Naive thymus-derived CD4-positive, alpha-beta T cell (primary cell): ENCODE data around the gene SDC3. TPM values are rescaled to one million over a fixed set of nuclear protein-coding genes. Genes with fewer than 3 reads are reported as not detected.

ENCODE experiments used
- ATAC-seq: fragments of 150-1000 bp; cut with Tn5 transposase; 2 replicates; pipeline ENCODE4 v1.10.0; 2021; ENCODE audit warnings: mild to moderate bottlenecking, moderate library complexity
- CTCF ChIA-PET: fragments of 350-600 bp; sonication (Branson Sonifier 250); formaldehyde crosslinking; loops from one replicate; lab custom pipeline; 2021; ENCODE audit warnings: antibody characterized with exemption; lab: Charles Lee
- POLR2A ChIA-PET: fragments of 350-600 bp; sonication (Branson Sonifier 250); formaldehyde crosslinking; loops from one replicate; lab custom pipeline; 2021; ENCODE audit warnings: antibody characterized with exemption, inconsistent platforms; lab: Charles Lee
- DNase-seq, 9 donors: peaks; one replicate each; pipeline versions ENCODE4 v3.0.0 to v3.0.0-alpha.2; 2020 to 2022; ENCODE audit warnings: mixed read lengths in 1 of 9
- H3K27ac ChIP-seq: one replicate; pipeline ENCODE4 v1.7.0; 2013; ENCODE audit warnings: mild to moderate bottlenecking, low read depth, low read length, moderate library complexity
- H3K27me3 ChIP-seq, 2 donors: one replicate each; pipeline ENCODE4 v1.7.0; 2013; ENCODE audit warnings: low read length in 2 of 2, mild to moderate bottlenecking in 2 of 2, moderate library complexity in 2 of 2; ENCODE audit not compliant: control insufficient read depth in 2 of 2, insufficient read depth in 2 of 2
- H3K36me3 ChIP-seq, 3 experiments: 1 replicate in 2 of 3; 2 replicates in 1 of 3; pipeline ENCODE4 v1.7.0; 2013; ENCODE audit warnings: low read length in 3 of 3, mild to moderate bottlenecking in 3 of 3, moderate library complexity in 1 of 3; ENCODE audit not compliant: insufficient read depth in 3 of 3, control insufficient read depth in 2 of 3
- H3K4me1 ChIP-seq, 2 donors: one replicate each; pipeline ENCODE4 v1.7.0; 2013; ENCODE audit warnings: low read length in 2 of 2, mild to moderate bottlenecking in 2 of 2, moderate library complexity in 1 of 2; ENCODE audit not compliant: control insufficient read depth in 2 of 2, insufficient read depth in 2 of 2
- H3K4me3 ChIP-seq: 2 replicates; pipeline ENCODE4 v1.7.0; 2013; ENCODE audit warnings: mild to moderate bottlenecking, low read length
- H3K9me3 ChIP-seq, 3 experiments: 1 replicate in 2 of 3; 2 replicates in 1 of 3; pipeline ENCODE4 v1.7.0; 2013; ENCODE audit warnings: low read length in 3 of 3; ENCODE audit not compliant: control insufficient read depth in 2 of 3
- H3K27ac Mint-ChIP-seq, 9 donors: one replicate each; pipeline ENCODE4 v1.8.0; 2020 to 2022; ENCODE audit warnings: mixed read lengths in 9 of 9, mild to moderate bottlenecking in 8 of 9, moderate library complexity in 5 of 9, inconsistent platforms in 2 of 9
- H3K27me3 Mint-ChIP-seq, 5 donors: one replicate each; pipeline ENCODE4 v1.8.0; 2021 to 2022; ENCODE audit warnings: mixed read lengths in 5 of 5, mild to moderate bottlenecking in 1 of 5
- H3K36me3 Mint-ChIP-seq, 5 donors: one replicate each; pipeline ENCODE4 v1.8.0; 2020 to 2022; ENCODE audit warnings: mixed read lengths in 5 of 5, mild to moderate bottlenecking in 3 of 5, inconsistent platforms in 1 of 5
- H3K4me1 Mint-ChIP-seq, 7 donors: one replicate each; pipeline ENCODE4 v1.8.0; 2020 to 2022; ENCODE audit warnings: mixed read lengths in 7 of 7, mild to moderate bottlenecking in 3 of 7, inconsistent platforms in 1 of 7
- H3K4me3 Mint-ChIP-seq, 10 donors: one replicate each; pipeline ENCODE4 v1.8.0; 2020 to 2022; ENCODE audit warnings: mild to moderate bottlenecking in 10 of 10, mixed read lengths in 10 of 10, moderate library complexity in 6 of 10, inconsistent platforms in 2 of 10
- H3K9me3 Mint-ChIP-seq, 11 donors: one replicate each; pipeline ENCODE4 v1.8.0; 2020 to 2022; ENCODE audit warnings: mixed read lengths in 11 of 11, mild to moderate bottlenecking in 4 of 11, inconsistent platforms in 1 of 11, moderate library complexity in 1 of 11
- intact Hi-C, 2 donors: fragments of 100-400 bp; cut with micrococcal nuclease; formaldehyde crosslinking; loops; one replicate each; pipeline ENCODE4 v1.15.1; 2023
- polyA plus RNA-seq, 2 donors: library from polyadenylated mRNA; unstranded; fragments of 300-500 nt; fragmentation: Illumina TruSeq; gene quantifications; one replicate each; pipeline ENCODE4 v1.2.3, GENCODE V29; 2021
- total RNA-seq, 6 experiments: library from RNA in 5 of 6; stranded (reverse) in 5 of 6; gene quantifications; 1 replicate in 5 of 6; 2 replicates in 1 of 6; pipeline ENCODE4 v1.2.3 and lab custom pipeline; 2021 to 2026

The SDC3 gene
- total and polyA plus RNA-seq, 7 experiments from 2014 or later, result 0.07 to 0.42 (median 0.27) TPM; not detected in 1

GRCh38 chr1:30904191-30904961 lies 4.2 kb downstream of the SDC3 start:
- intact Hi-C loops, result no loop called here
- no peak for ATAC-seq
- ChIA-PET CTCF (no interaction called here), POLR2A (interaction anchor here (0.5 kb wide), 2 partner anchors 107 to 189 kb away, joined by 3 read pairs; no protein-coding TSS in a partner anchor)
- Mint-ChIP-seq H3K9me3 (peaks cover 0 to 4% (median 0%) of the 10 kb centered on the region in 11 donors), H3K27ac (no peak overlapping the region), H3K36me3 (peaks cover 0 to 3% (median 0%) of the 10 kb centered on the region in 5 donors), H3K4me3 (no peak overlapping the region), H3K4me1 (peaks cover 6 to 12% (median 10%) of the 10 kb centered on the region in 7 donors), H3K27me3 (peaks cover 18 to 42% (median 24%) of the 10 kb centered on the region in 5 donors)
- peaks cover 0 to 6% of the 10 kb centered on the region in 2 donors for H3K4me1 ChIP-seq
- no peak for DNase-seq
- H3K4me3 ChIP-seq, result no peak overlapping the region
- H3K27me3 ChIP-seq, result peaks cover 0 to 4% of the 10 kb centered on the region in 2 donors
- H3K9me3 ChIP-seq, result no peaks in the 10 kb centered on the region
- H3K27ac ChIP-seq, result no peak overlapping the region
- no peaks in the 10 kb centered on the region for H3K36me3 ChIP-seq

- Histone ChIP-seq H3K9me3 (no peaks in the 10 kb centered on the region), H3K4me1 (peaks cover 0 to 6% of the 10 kb centered on the region in 2 donors), H3K4me3 (no peak overlapping the region), H3K27me3 (peaks cover 0 to 4% of the 10 kb centered on the region in 2 donors), H3K27ac (no peak overlapping the region), H3K36me3 (no peaks in the 10 kb centered on the region)
- intact Hi-C loops, result no loop called here
- Mint-ChIP-seq H3K4me3 (no peak overlapping the region), H3K27me3 (peaks cover 12 to 37% (median 23%) of the 10 kb centered on the region in 5 donors), H3K36me3 (peaks cover 0 to 2% (median 0%) of the 10 kb centered on the region in 5 donors), H3K27ac (no peak overlapping the region), H3K9me3 (peaks cover 0 to 4% (median 0%) of the 10 kb centered on the region in 11 donors), H3K4me1 (peaks cover 0 to 7% (median 7%) of the 10 kb centered on the region in 7 donors)
- ChIA-PET CTCF (no interaction called here), POLR2A (interaction anchor here (0.5 kb wide), 1 partner anchor 108 kb away, joined by 3 read pairs; no protein-coding TSS in a partner anchor)
- no peak for ATAC-seq
- DNase-seq, result no peak
Measured at GRCh38 chr1:30903343-30904034, 5.1 kb downstream of the SDC3 start.

- H3K4me3 ChIP-seq, result no peak overlapping the region
- H3K36me3 ChIP-seq, result no peaks in the 10 kb centered on the region
- ChIA-PET CTCF (no interaction called here), POLR2A (no interaction called here)
- no peak for DNase-seq
- H3K9me3 ChIP-seq, result no peaks in the 10 kb centered on the region
- peaks cover 0 to 2% (median 0%) of the 10 kb centered on the region in 5 donors for H3K36me3 Mint-ChIP-seq
- H3K4me1 Mint-ChIP-seq, result peaks cover 0 to 7% (median 6%) of the 10 kb centered on the region in 7 donors
- H3K4me3 Mint-ChIP-seq, result peak overlapping the region in 1 of 10 donors; percentile 5
- intact Hi-C loops, result no loop called here
- ATAC-seq, result no peak
- peaks cover 0 to 4% (median 0%) of the 10 kb centered on the region in 11 donors for H3K9me3 Mint-ChIP-seq
- peaks cover 12 to 36% (median 23%) of the 10 kb centered on the region in 5 donors for H3K27me3 Mint-ChIP-seq
- H3K4me1 ChIP-seq, result peaks cover 0 to 3% of the 10 kb centered on the region in 2 donors
- H3K27ac ChIP-seq, result no peak overlapping the region
- peak overlapping the region in 1 of 9 donors; percentile 3 for H3K27ac Mint-ChIP-seq
- peaks cover 0 to 4% of the 10 kb centered on the region in 2 donors for H3K27me3 ChIP-seq
Measured at GRCh38 chr1:30902593-30903290, 5.8 kb downstream of the SDC3 start.

- ChIA-PET CTCF (no interaction called here), POLR2A (no interaction called here)
- no peaks in the 10 kb centered on the region for H3K36me3 Mint-ChIP-seq
- Histone ChIP-seq H3K4me1 (no peaks in the 10 kb centered on the region), H3K4me3 (no peak overlapping the region), H3K9me3 (no peaks in the 10 kb centered on the region), H3K27me3 (peaks cover 0 to under 1% of the 10 kb centered on the region in 2 donors), H3K36me3 (no peaks in the 10 kb centered on the region), H3K27ac (no peak overlapping the region)
- peaks cover 5 to 30% (median 18%) of the 10 kb centered on the region in 5 donors for H3K27me3 Mint-ChIP-seq
- no peak overlapping the region for H3K4me3 Mint-ChIP-seq
- H3K27ac Mint-ChIP-seq, result no peak overlapping the region
- intact Hi-C loops, result no loop called here
- no peaks in the 10 kb centered on the region for H3K9me3 Mint-ChIP-seq
- no peaks in the 10 kb centered on the region for H3K4me1 Mint-ChIP-seq
- no peak for DNase-seq
- ATAC-seq, result no peak
Measured at GRCh38 chr1:30901798-30902581, 6.6 kb downstream of the SDC3 start.

- no peak overlapping the region for H3K4me3 ChIP-seq
- ATAC-seq (no peak), DNase-seq (no peak)
- ChIA-PET CTCF (interaction anchor here (0.6 kb wide), 1 partner anchor 120 kb away, joined by 5 read pairs; no protein-coding TSS in a partner anchor), POLR2A (no interaction called here)
- H3K27me3 ChIP-seq, result no peaks in the 10 kb centered on the region
- Mint-ChIP-seq H3K27me3 (peaks cover 0 to 27% (median 21%) of the 10 kb centered on the region in 5 donors), H3K36me3 (no peaks in the 10 kb centered on the region), H3K27ac (no peak overlapping the region), H3K9me3 (no peaks in the 10 kb centered on the region), H3K4me1 (peaks cover 0 to 2% (median 0%) of the 10 kb centered on the region in 7 donors), H3K4me3 (no peak overlapping the region)
- no peaks in the 10 kb centered on the region for H3K4me1 ChIP-seq
- H3K36me3 ChIP-seq, result no peaks in the 10 kb centered on the region
- H3K27ac ChIP-seq, result no peak overlapping the region
- intact Hi-C loops, result no loop called here
- H3K9me3 ChIP-seq, result no peaks in the 10 kb centered on the region
Measured at GRCh38 chr1:30900931-30901560, 7.5 kb downstream of the SDC3 start.
